Loucy (cell line): ENCODE data around the gene TBKBP1.

Experiments used
- CTCF ChIP-seq: fragments of 200-600 bp; sonication (generic); conservative IDR thresholded peaks from 2 replicates; pipeline ENCODE4 v1.5.1; 2014; ENCODE audit warnings: mild to moderate bottlenecking, antibody characterized with exemption, low read length
- EZH2phosphoT487 ChIP-seq: fragments of 200-600 bp; IDR thresholded peaks from 2 replicates; pipeline ENCODE4 v1.6.1; 2018; ENCODE audit warnings: antibody characterized with exemption, mild to moderate bottlenecking, moderate library complexity, borderline replicate concordance

GRCh38 chr17:47654991-47655390 is 39.0 kb upstream of the TBKBP1 start:
- no peak for TF ChIP-seq CTCF
- TF ChIP-seq EZH2phosphoT487, result no peak
